Adipose tissue (tissue), 3 donors: ENCODE data around the gene HDAC2. TPM values are rescaled to one million over a fixed set of nuclear protein-coding genes. Genes with fewer than 3 reads are reported as not detected.
"Not testable (repeated sequence)": the region's sequence is repeated elsewhere in the genome, so short reads cannot be mapped to it uniquely, and the experiment has no call there.

Experiments
- H3K27ac ChIP-seq: one replicate; pipeline ENCODE4 v1.5.1; 2013; ENCODE audit warnings: low read depth, low read length
- WGBS, 3 donors: extraction: QIAGEN DNeasy Blood & Tissue Kit; methylation state at CpG; one replicate each; pipeline ENCODE4 v1.1.7; 2013; 5-methylcytosine and 5-hydroxymethylcytosine counted together
- polyA plus RNA-seq, 3 donors: library from polyadenylated mRNA; stranded (reverse); fragments of 200-250 nt; gene quantifications; one replicate each; pipeline ENCODE4 v1.2.3, GENCODE V29; 2013
- donor health status: healthy with polysubstance abuse.
- donor health status: Bipolar disorder and iron deficiency.
- donor health status: healthy.

Gene HDAC2
- polyA plus RNA-seq, 3 donors, result 39.6 to 55.4 (median 53.2) TPM

GRCh38 chr6:113925378-113925777, 45.6 kb downstream of the HDAC2 start:
- 44 to 63% (median 46%) methylated on average over 2 of the region's 2 CpGs for WGBS, 3 donors

GRCh38 chr6:113924312-113924723, 46.6 kb downstream of the HDAC2 start:
- no peak overlapping the region for H3K27ac ChIP-seq

More at GRCh38 chr6:113925378-113925777, 45.6 kb downstream of the HDAC2 start:
- no peak overlapping the region for H3K27ac ChIP-seq

- no peak overlapping the region for H3K27ac ChIP-seq
Measured at GRCh38 chr6:113923526-113923925, 47.4 kb downstream of the HDAC2 start.

- H3K27ac ChIP-seq, result no peak overlapping the region
- 36 to 85% (median 75%) methylated on average over 4 of the region's 4 CpGs for WGBS, 3 donors
Measured at GRCh38 chr6:113921299-113921904, 49.5 kb downstream of the HDAC2 start.

GRCh38 chr6:113920663-113921267, 50.2 kb downstream of the HDAC2 start:
- 45 to 54% (median 47%) methylated on average over 3 of the region's 3 CpGs for whole genome bisulfite sequencing, 3 donors
- no peak overlapping the region for H3K27ac ChIP-seq

GRCh38 chr6:113910285-113910684, 60.7 kb downstream of the HDAC2 start:
- H3K27ac ChIP-seq, result not testable (repeated sequence)
- WGBS, 3 donors, result 75 to 79% (median 76%) methylated on average over 1 of the region's 1 CpG

- no peak overlapping the region for H3K27ac ChIP-seq
- 17 to 19% (median 19%) methylated on average over 6 of the region's 6 CpGs for WGBS, 3 donors
Measured at GRCh38 chr6:113909224-113909856, 61.6 kb downstream of the HDAC2 start.

GRCh38 chr6:113908801-113909200, 62.1 kb downstream of the HDAC2 start:
- 58 to 71% (median 61%) methylated on average over 3 of the region's 3 CpGs for WGBS, 3 donors
- H3K27ac ChIP-seq, result no peak overlapping the region

- WGBS, 3 donors, result 84 to 87% (median 87%) methylated on average over 6 of the region's 6 CpGs
- no peak overlapping the region for H3K27ac ChIP-seq
Measured at GRCh38 chr6:113907102-113907815, 63.7 kb downstream of the HDAC2 start.

GRCh38 chr6:113903666-113904330, 67.2 kb downstream of the HDAC2 start:
- H3K27ac ChIP-seq, result no peak overlapping the region
- WGBS, 3 donors, result 27 to 38% (median 28%) methylated on average over 9 of the region's 9 CpGs

GRCh38 chr6:113901482-113901881, 69.5 kb downstream of the HDAC2 start:
- WGBS, 3 donors, result 80 to 87% (median 82%) methylated on average over 2 of the region's 2 CpGs
- H3K27ac ChIP-seq, result no peak overlapping the region

GRCh38 chr6:113894712-113895674, 76.0 kb downstream of the HDAC2 start:
- 65 to 74% (median 73%) methylated on average over 6 of the region's 6 CpGs for WGBS, 3 donors
- no peak overlapping the region for H3K27ac ChIP-seq

GRCh38 chr6:113893866-113894265, 77.1 kb downstream of the HDAC2 start:
- no peak overlapping the region for H3K27ac ChIP-seq
- 70 to 84% (median 71%) methylated on average over 3 of the region's 3 CpGs for WGBS, 3 donors

GRCh38 chr6:113893451-113893850, 77.5 kb downstream of the HDAC2 start:
- H3K27ac ChIP-seq, result no peak overlapping the region

- no peak overlapping the region for H3K27ac ChIP-seq
- WGBS, 3 donors, result 77 to 83% (median 82%) methylated on average over 3 of the region's 3 CpGs
Measured at GRCh38 chr6:113888956-113889630, 81.9 kb downstream of the HDAC2 start.

- H3K27ac ChIP-seq, result no peak overlapping the region
Measured at GRCh38 chr6:113888493-113888892, 82.5 kb downstream of the HDAC2 start.

- no peak overlapping the region for H3K27ac ChIP-seq
- 91 to 96% (median 96%) methylated on average over 1 of the region's 1 CpG for WGBS, 3 donors
Measured at GRCh38 chr6:113886512-113886911, 84.4 kb downstream of the HDAC2 start.
